GM19238 (cell line): ENCODE data around the gene ADAM12.
"Not testable (repeated sequence)": the region's sequence is repeated elsewhere in the genome, so short reads cannot be mapped to it uniquely, and the experiment has no call there.

Experiments used
- DNase-seq: peaks from one replicate; pipeline ENCODE4 v3.0.0; 2011; ENCODE audit warnings: low spot score; ENCODE audit not compliant: insufficient read length

Gene ADAM12

DNA sequence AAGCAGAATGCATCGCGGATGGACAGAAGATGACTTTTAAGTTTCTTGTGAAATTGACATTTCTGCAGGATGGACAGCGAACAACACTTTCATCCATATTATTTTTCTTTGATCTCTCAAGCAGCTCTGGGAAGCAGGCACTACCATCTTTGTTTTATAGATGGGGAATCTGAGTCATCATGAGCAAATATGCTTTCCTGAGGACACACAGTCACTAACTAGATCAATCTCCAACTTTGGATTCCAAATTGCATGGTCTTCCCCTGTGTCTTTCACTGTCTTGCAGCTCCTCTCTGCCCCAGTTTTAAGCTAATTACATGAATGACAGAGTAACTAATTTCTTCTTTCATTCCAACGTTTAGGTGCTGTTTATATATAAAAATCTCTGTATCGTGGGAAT lies 201.5 kb downstream of the ADAM12 start:
- DNase-seq: no peak

- no peak for DNase-seq
Measured at GRCh38 chr10:126185676-126186447, 202.4 kb downstream of the ADAM12 start.

GRCh38 chr10:126181626-126182025 lies 206.7 kb downstream of the ADAM12 start:
- no peak for DNase-seq

DNA sequence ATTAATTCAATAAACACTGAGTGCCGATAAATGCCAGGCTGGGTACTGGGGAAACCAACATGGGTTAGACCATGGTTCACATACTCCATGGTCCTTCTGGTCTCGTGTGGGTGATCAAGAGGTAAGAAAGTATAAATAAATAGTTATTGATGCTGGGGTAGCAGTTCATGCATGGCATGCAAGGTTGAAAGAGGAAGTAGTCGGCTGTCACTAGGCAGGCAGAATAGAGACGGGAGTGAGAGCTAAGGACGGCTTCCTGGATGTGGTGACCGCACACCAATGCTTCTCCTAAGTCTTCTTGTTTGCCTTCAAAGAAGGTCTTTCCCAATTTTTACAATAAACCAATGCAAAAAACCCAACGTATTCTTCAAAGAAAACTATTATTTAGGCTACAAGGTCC lies 208.6 kb downstream of the ADAM12 start:
- DNase-seq: no peak

- no peak for DNase-seq
Measured at GRCh38 chr10:126177417-126178030, 210.8 kb downstream of the ADAM12 start.

DNA sequence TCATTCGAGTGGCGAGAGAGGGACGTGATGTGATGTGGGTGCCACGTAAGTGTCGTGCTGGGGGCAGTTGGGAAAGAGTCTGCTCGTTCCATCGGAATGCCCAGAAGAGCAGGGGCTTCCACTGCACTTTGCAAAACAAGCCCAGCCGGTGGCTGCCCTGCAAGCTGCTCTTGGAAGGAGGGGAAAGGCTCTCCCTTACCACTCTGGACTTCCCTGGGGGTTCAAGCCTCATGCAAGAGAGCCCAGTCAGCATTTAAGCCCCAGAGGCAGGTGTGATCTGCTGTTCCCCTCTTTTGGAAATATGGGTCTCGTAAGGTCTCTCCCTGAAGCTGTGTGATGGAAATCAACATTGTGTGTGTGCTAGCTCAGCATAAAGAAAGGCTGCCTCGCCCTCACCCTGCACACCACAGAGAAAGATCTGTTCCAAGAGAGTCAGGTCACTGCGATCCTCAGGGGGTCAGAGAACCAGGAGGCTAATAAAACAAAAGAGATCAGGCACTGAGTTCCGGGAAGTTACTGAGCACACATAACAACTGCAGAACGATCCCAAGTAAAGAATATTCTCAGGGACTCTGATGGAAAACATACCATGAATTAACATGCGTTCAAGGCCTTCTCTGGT lies 212.5 kb downstream of the ADAM12 start:
- DNase-seq: no peak

DNA sequence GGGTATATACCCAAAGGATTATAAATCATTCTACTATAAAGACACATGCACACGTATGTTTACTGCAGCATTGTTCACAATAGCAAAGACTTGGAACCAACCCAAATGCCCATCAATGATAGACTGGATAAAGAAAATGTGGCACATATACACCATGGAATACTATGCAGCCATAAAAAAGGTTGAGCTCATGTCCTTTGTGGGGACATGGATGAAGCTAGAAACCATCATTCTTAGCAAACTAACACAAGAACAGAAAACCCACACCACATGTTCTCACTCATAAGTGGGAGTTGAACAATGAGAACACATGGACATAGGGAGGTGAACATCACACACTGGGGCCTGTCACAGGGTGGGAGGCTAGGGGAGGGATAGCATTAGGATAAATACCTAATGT lies 215.5 kb downstream of the ADAM12 start:
- DNase-seq: not testable (repeated sequence)

DNA sequence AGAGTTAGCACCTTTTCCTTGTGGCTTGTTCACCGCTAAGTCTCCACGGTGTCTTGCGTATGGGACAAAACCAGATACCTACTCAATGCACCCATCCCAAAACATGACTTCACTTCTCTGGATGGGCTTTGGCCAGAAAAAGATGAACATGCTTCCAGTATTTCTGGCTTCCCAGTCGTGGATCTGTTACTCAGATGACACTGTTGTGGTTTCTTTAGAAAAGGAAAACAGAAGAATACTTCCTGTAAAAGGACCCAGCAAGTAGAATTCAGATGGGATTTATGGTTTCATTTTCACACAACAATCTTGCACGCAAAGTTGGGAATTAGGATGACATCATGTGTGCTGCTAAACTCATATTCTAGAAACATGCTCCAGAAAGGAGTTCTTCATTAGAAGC lies 216.7 kb downstream of the ADAM12 start:
- no peak for DNase-seq

DNA sequence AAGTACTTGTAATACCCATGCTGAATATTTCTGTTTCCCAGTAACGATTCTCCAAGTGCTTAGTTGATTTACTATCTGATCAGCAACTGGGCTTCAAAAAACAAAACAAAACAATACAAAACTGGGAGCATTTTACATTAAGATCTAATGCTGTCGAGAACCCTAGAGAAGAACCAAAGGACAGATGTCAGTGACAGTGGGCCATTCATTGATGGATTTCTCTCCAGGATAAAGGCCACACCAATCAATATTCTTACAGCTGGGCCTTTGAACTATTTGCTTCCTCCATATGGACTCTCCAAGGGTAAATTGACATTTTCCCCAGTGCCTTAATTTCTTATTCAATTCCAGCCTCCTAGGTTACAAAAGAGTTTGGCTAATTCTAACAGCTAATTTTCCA lies 217.5 kb downstream of the ADAM12 start:
- DNase-seq: no peak

- DNase-seq: no peak
Measured at GRCh38 chr10:126170371-126170770, 217.9 kb downstream of the ADAM12 start.

- DNase-seq: no peak
Measured at GRCh38 chr10:126169899-126170298, 218.4 kb downstream of the ADAM12 start.

GRCh38 chr10:126166797-126167196 lies 221.5 kb downstream of the ADAM12 start:
- DNase-seq: no peak

- DNase-seq: no peak
Measured at GRCh38 chr10:126165874-126166273, 222.4 kb downstream of the ADAM12 start.

GRCh38 chr10:126163506-126163905 lies 224.8 kb downstream of the ADAM12 start:
- DNase-seq: no peak

GRCh38 chr10:126161691-126162090 lies 226.6 kb downstream of the ADAM12 start:
- DNase-seq: no peak

- DNase-seq: no peak
Measured at GRCh38 chr10:126160971-126161630, 227.2 kb downstream of the ADAM12 start.

GRCh38 chr10:126160571-126160970 lies 227.7 kb downstream of the ADAM12 start:
- DNase-seq: no peak

- DNase-seq: no peak
Measured at GRCh38 chr10:126158133-126158892, 230.0 kb downstream of the ADAM12 start.

GRCh38 chr10:126157189-126157588 lies 231.1 kb downstream of the ADAM12 start:
- no peak for DNase-seq

DNA sequence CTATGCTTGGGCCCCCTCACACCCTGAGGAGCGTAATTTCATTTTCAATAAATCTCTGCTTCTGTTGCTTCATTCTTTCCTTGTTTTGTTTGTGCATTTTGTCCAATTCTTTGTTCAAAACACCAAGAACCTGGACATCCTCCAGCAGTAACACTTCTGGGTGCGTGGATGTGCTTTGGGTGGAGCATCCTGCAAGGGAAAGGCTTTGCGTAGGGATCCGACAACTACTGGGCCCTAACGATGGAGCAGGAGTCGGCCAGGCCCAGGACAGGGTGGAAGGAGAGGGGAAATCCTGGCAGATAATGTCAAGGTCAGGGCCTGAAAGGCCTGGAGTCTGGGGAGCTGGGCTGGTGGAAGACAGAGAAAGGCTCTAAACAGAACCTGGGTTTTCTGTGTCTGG lies 231.8 kb downstream of the ADAM12 start:
- DNase-seq: no peak

- DNase-seq: no peak
Measured at GRCh38 chr10:126156012-126156411, 232.3 kb downstream of the ADAM12 start.
